ENCODE results near the gene RAD51B. TPM values are rescaled to one million over a fixed set of nuclear protein-coding genes. Genes with fewer than 3 reads are reported as not detected.

The RAD51B gene
- total RNA-seq, 4 donors from 2014 or later, result 6.2 to 39.9 (median 12.9) TPM

DNA sequence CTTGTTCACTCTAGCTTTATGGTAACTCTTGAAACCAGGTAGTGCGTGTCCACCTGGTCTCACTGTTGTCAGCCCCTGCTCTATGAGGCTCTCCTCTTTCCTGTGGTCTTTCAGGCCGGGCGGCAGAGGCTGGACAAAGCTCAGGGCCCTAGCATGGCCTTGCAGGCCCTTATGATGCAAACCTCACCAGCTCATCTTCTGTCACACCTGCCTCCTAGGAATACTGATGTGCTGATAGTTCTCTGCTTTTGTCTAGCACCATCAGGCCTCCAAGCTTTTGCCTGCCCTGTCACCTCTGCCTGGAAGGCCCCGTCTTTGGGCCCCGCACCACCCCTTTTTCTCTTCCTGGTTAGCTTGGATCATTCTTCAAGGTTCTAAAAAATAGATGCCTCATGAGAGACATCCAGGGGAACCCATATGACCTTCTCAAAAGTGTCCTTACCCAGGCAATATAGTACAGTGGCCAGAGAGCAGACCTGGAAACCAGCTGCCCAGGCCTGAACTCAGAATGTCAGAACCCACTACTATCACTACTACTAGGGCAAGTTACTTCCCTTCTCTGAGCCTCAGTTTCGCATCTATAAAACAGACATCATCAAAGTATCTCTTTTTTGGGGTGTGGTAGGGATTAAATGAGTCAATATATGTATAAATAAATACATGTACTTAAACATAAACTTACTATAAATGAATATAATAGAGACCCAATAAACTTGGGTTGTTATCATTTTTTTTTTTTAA is 881.6 kb downstream of the RAD51B start:
- TF ChIP-seq, protein P1, sequence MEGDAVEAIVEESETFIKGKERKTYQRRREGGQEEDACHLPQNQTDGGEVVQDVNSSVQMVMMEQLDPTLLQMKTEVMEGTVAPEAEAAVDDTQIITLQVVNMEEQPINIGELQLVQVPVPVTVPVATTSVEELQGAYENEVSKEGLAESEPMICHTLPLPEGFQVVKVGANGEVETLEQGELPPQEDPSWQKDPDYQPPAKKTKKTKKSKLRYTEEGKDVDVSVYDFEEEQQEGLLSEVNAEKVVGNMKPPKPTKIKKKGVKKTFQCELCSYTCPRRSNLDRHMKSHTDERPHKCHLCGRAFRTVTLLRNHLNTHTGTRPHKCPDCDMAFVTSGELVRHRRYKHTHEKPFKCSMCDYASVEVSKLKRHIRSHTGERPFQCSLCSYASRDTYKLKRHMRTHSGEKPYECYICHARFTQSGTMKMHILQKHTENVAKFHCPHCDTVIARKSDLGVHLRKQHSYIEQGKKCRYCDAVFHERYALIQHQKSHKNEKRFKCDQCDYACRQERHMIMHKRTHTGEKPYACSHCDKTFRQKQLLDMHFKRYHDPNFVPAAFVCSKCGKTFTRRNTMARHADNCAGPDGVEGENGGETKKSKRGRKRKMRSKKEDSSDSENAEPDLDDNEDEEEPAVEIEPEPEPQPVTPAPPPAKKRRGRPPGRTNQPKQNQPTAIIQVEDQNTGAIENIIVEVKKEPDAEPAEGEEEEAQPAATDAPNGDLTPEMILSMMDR (IDR thresholded peaks at IDR 0.05), result no peak
- TF ChIP-seq POLR2A (IDR thresholded peaks at IDR 0.05), result no peak
- WGBS, 2 donors, result 94 to 99% methylated on average over 4 to 6 of the region's 6 CpGs
- Histone ChIP-seq H3K4me3 (no peak overlapping the region), H3K36me3 (no peaks in the 10 kb centered on the region), H3K9me3 (no peaks in the 10 kb centered on the region), H3K27ac (no peak overlapping the region), H3K4me1 (peaks cover 26 to 47% (median 41%) of the 10 kb centered on the region in 3 donors), H3K27me3 (no peaks in the 10 kb centered on the region)
- no peak for DNase-seq
- intact Hi-C loops (cut with DNase I), result no loop called here

DNA sequence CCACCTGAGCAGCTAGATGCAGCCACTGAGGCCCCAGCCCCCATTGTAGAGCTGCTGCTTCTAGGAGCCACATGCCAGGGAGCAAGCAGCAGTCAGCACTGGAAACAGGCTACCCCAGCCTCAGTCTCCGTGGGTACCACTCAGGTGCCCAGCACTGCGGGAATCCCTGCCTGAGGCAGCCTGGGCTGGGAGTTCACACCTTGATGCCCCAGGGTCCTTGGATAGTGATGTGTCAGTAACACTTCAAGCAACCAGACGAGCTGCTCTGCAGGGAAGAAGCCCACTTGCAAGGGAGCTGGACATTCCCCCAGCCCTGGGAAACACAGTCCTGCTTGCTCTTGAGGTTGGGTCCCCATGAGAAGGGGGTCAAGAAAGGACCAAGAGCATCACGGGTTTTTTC is 882.6 kb downstream of the RAD51B start:
- H3K27me3 ChIP-seq, result no peaks in the 10 kb centered on the region
- H3K27ac ChIP-seq, result peak overlapping the region in 1 of 4 donors; percentile 87
- peaks cover 29 to 52% (median 50%) of the 10 kb centered on the region in 3 donors for H3K4me1 ChIP-seq
- 69 to 70% methylated on average over 2 to 3 of the region's 4 CpGs for WGBS, 2 donors
- intact Hi-C loops (cut with DNase I), result no loop called here
- H3K36me3 ChIP-seq, result no peaks in the 10 kb centered on the region
- no peaks in the 10 kb centered on the region for H3K9me3 ChIP-seq
- DNase-seq, result no peak
- H3K4me3 ChIP-seq, result no peak overlapping the region
- no peak for TF ChIP-seq POLR2A (IDR thresholded peaks at IDR 0.05)
- TF ChIP-seq, protein P1 (IDR thresholded peaks at IDR 0.05), result no peak

DNA sequence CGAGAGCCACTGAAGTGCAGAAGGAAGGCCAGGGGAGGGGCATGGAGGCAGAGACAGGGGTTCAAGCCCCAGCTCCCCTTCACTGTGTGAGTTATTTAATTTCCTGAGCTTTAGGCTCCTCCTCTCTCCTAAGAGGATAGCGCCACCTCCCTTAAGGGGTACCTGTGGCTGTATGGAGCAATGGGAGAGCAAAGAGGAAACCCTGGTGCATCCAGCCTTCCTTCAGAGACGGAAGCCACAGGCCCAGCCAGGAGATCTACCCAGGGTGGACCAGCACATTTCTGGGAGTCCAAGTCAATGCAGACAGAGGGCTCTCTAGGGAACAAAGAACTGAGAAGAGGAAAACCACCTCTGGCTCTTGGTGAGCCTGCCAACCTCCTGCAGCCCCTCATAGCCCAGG is 883.0 kb downstream of the RAD51B start:
- H3K9me3 ChIP-seq, result no peaks in the 10 kb centered on the region
- peak overlapping the region in 3 of 4 donors; percentile 87 to 95 (median 93) for H3K27ac ChIP-seq
- no peak overlapping the region for H3K4me3 ChIP-seq
- intact Hi-C loops (cut with DNase I), result no loop called here
- H3K36me3 ChIP-seq, result no peaks in the 10 kb centered on the region
- no peak for DNase-seq
- WGBS, 2 donors, result 95 to 100% methylated on average over 2 to 3 of the region's 3 CpGs
- H3K4me1 ChIP-seq, result peaks cover 30 to 57% (median 51%) of the 10 kb centered on the region in 3 donors
- no peaks in the 10 kb centered on the region for H3K27me3 ChIP-seq
- TF ChIP-seq POLR2A (IDR thresholded peaks at IDR 0.05), result no peak
- TF ChIP-seq, protein P1 (IDR thresholded peaks at IDR 0.05), result no peak

DNA sequence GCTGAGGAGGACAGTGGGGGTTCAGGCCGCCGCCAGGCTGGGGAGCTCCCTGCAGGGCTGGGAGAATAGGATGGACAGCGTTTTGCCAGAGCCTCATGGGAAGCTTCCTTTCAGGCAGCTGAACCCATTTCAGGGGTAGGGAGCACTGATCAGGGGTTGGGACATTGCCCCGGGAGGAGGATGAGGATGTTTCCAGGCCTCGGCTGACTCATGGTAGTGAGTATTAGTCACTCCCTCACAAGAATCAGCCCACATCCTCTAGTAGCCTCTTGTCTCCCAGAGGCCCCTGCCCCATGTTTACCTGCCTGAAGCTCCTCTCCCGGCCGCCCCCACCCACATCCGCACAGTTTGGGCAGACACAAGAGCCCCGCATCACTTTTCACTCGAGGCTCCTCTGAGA is 883.5 kb downstream of the RAD51B start:
- peaks cover 30 to 62% (median 51%) of the 10 kb centered on the region in 3 donors for H3K4me1 ChIP-seq
- intact Hi-C loops (cut with DNase I), result no loop called here
- H3K27me3 ChIP-seq, result no peaks in the 10 kb centered on the region
- H3K27ac ChIP-seq, result peak overlapping the region; percentile 19 to 95 (median 90)
- no peak for DNase-seq
- WGBS, 2 donors, result 27 to 43% methylated on average over 7 to 8 of the region's 10 CpGs
- no peak overlapping the region for H3K4me3 ChIP-seq
- TF ChIP-seq POLR2A (IDR thresholded peaks at IDR 0.05), result no peak
- TF ChIP-seq, protein P1 (IDR thresholded peaks at IDR 0.05), result no peak
- no peaks in the 10 kb centered on the region for H3K9me3 ChIP-seq
- H3K36me3 ChIP-seq, result no peaks in the 10 kb centered on the region
